ENCODE results near the gene GPC5.

DNA sequence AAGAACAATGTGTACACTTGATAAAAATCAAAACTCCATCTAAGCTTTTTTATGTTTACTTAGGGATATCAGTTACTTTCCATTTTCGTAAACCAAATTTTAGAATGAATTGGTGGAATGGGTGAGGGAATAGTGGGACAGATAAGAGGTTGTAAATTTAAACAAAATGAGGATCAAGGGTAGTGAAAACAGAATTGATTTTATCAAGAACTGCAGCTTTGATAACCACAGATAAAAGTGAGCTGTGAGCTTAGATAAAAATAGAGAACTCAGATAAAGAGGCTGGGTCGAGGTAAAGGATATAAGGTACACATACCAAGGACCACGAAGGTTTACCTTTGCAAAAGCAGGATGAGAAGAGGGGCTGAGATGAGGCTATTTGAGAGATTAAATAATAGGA lies 1015.0 kb downstream of the GPC5 start:
- TF ChIP-seq, protein P1, sequence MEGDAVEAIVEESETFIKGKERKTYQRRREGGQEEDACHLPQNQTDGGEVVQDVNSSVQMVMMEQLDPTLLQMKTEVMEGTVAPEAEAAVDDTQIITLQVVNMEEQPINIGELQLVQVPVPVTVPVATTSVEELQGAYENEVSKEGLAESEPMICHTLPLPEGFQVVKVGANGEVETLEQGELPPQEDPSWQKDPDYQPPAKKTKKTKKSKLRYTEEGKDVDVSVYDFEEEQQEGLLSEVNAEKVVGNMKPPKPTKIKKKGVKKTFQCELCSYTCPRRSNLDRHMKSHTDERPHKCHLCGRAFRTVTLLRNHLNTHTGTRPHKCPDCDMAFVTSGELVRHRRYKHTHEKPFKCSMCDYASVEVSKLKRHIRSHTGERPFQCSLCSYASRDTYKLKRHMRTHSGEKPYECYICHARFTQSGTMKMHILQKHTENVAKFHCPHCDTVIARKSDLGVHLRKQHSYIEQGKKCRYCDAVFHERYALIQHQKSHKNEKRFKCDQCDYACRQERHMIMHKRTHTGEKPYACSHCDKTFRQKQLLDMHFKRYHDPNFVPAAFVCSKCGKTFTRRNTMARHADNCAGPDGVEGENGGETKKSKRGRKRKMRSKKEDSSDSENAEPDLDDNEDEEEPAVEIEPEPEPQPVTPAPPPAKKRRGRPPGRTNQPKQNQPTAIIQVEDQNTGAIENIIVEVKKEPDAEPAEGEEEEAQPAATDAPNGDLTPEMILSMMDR (conservative IDR thresholded peaks at IDR 0.05; ENCODE audit: low read depth, low read length) = no peak
- no peak for TF ChIP-seq EZH2 (IDR thresholded peaks at IDR 0.05; ENCODE audit: borderline replicate concordance, low read depth, low read length, poor library complexity, severe bottlenecking)

All from A673 (cell line).